Skeletal muscle satellite cell (primary cell): ENCODE measurements around the gene ADARB2.

Experiments
- H3K27me3 ChIP-seq: 2 replicates; pipeline ENCODE4 v1.7.0; 2013; ENCODE audit warnings: low read length; ENCODE audit not compliant: control insufficient read depth, insufficient read depth
- H3K36me3 ChIP-seq: 2 replicates; pipeline ENCODE4 v1.7.0; 2013; ENCODE audit warnings: mild to moderate bottlenecking, control low read depth, low read length; ENCODE audit not compliant: insufficient read depth
- H3K4me1 ChIP-seq: 2 replicates; pipeline ENCODE4 v1.7.0; 2013; ENCODE audit warnings: low read length; ENCODE audit not compliant: control insufficient read depth, insufficient read depth
- H3K4me2 ChIP-seq: 2 replicates; pipeline ENCODE4 v1.7.0; 2013; ENCODE audit warnings: mild to moderate bottlenecking, low read length
- H3K4me3 ChIP-seq: 2 replicates; pipeline ENCODE4 v1.7.0; 2013; ENCODE audit warnings: low read length
- H3K9ac ChIP-seq: 2 replicates; pipeline ENCODE4 v1.7.0; 2013; ENCODE audit warnings: mild to moderate bottlenecking, low read depth, low read length, moderate library complexity
- H3K9me3 ChIP-seq: replicated peaks from 2 replicates; pipeline ENCODE4 v1.7.0; 2013; ENCODE audit warnings: mild to moderate bottlenecking, control low read depth, low read length

Gene ADARB2

DNA sequence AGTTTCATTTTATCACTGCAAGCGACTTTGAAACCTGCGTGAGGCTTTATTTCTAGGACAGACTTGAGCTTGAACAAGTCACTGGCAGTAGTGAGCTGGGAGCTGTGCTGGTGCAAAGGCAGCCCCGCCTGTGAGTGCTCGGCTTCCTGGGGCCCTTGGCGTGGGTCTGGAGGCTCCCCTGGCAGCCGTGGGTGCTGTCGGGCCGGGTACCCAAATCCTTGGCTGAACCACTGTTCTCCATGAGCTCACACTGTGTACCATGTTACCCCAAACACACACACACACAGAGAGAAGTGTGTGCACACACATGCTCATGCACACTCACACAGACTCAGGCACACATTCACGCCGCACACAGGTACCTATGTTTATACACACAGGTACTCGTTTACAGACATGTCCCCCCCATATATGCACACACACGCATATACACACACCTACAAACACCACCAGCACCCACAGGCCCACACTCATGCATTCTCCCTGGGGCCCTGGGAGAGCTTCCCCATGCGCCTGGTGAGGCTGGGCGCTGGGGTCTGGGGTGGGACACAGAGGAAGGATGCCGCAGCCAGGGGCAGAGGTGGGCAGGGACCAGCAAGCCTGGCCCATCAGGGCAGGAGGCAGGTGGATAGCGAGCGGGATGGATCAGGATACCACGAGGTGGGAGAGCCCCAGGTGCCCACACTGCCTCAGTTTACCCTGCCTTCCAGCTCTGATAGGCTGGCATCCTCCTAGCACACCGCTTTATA is 158.8 kb downstream of the ADARB2 start:
- Histone ChIP-seq H3K27me3 (no peaks in the 10 kb centered on the region), H3K4me1 (no peaks in the 10 kb centered on the region), H3K9me3 (peaks cover 9% of the 10 kb centered on the region), H3K4me3 (no peak overlapping the region), H3K9ac (no peak overlapping the region), H3K36me3 (no peaks in the 10 kb centered on the region), H3K4me2 (no peak overlapping the region)

- Histone ChIP-seq H3K4me1 (no peaks in the 10 kb centered on the region), H3K27me3 (no peaks in the 10 kb centered on the region), H3K9me3 (peaks cover 12% of the 10 kb centered on the region), H3K4me2 (no peak overlapping the region), H3K9ac (no peak overlapping the region), H3K36me3 (no peaks in the 10 kb centered on the region), H3K4me3 (no peak overlapping the region)
Observed at GRCh38 chr10:1577945-1578344, 159.4 kb downstream of the ADARB2 start.

DNA sequence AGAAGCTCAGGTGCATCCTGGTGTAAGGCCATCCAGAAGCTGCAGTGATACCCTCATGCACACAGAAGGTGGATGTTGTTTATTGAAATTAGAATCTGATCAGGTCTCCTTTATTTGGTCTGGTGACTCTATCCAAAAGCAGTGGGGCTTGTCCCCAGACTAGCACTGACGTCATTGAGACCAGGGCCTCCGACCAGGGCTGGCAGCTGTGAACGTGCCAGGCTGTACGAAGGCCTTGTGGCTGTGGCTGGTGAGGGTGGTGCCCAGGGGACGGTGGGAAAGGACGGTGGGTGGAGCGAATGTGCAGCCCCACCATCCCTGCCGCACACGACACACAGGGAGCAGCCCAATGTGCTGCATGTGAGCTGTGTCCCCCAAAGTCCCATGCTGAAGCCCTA is 160.0 kb downstream of the ADARB2 start:
- Histone ChIP-seq H3K27me3 (no peaks in the 10 kb centered on the region), H3K4me1 (no peaks in the 10 kb centered on the region), H3K4me3 (no peak overlapping the region), H3K9ac (no peak overlapping the region), H3K4me2 (no peak overlapping the region), H3K9me3 (peaks cover 12% of the 10 kb centered on the region), H3K36me3 (no peaks in the 10 kb centered on the region)

DNA sequence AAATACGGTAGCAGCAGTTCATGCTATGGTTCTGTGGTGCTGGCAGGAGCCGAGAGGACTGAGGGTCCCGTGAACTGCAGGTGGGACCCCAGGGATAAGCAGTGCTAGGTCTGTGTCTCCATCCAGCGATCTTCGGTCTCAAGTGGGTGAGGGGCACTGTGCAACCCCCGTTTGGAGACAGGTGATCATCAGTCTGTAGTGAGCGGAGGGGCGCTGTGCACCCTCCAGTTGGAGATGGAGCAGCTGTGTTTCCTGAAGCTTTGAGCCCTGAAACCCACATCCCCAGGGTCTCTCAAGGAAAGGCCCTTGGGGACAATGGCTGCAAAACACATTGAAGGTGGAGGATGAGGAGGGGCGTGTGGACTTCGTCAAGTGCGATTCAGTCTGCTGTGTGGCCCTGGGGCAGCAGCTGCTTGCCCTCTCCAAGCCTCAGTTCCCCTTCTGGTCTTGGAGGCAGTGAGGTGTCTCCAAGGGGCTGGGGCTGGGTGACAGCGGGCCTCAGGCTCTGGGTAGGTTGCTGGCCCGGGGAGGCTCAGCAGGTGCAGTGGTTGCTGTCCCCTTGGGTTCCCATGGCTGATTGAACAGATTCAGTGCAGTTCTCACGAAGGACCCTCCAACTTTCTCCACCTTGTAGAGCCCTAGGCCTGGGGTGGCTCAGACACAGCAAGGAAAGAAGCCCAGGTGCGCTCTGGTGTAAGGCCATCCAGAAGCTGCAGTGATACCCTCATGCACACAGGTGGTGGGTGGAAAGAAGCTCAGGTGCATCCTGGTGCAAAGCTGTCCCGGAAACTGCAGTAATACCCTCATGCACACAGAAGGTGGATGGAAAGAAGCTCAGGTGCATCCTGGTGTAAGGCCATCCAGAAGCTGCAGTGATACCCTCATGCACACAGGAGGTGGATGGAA is 160.6 kb downstream of the ADARB2 start:
- H3K9me3 ChIP-seq = peaks cover 17% of the 10 kb centered on the region
- H3K27me3 ChIP-seq = no peaks in the 10 kb centered on the region
- no peak overlapping the region for H3K9ac ChIP-seq
- no peak overlapping the region for H3K4me3 ChIP-seq
- H3K4me2 ChIP-seq = no peak overlapping the region
- no peaks in the 10 kb centered on the region for H3K36me3 ChIP-seq
- H3K4me1 ChIP-seq = no peaks in the 10 kb centered on the region

GRCh38 chr10:1575481-1576244 is 161.7 kb downstream of the ADARB2 start:
- Histone ChIP-seq H3K4me1 (no peaks in the 10 kb centered on the region), H3K36me3 (no peaks in the 10 kb centered on the region), H3K4me2 (no peak overlapping the region), H3K9me3 (peaks cover 23% of the 10 kb centered on the region), H3K9ac (no peak overlapping the region), H3K27me3 (no peaks in the 10 kb centered on the region), H3K4me3 (no peak overlapping the region)

GRCh38 chr10:1574719-1575118 is 162.6 kb downstream of the ADARB2 start:
- Histone ChIP-seq H3K27me3 (no peaks in the 10 kb centered on the region), H3K4me1 (no peaks in the 10 kb centered on the region), H3K4me2 (no peak overlapping the region), H3K4me3 (no peak overlapping the region), H3K9ac (no peak overlapping the region), H3K9me3 (peaks cover 25% of the 10 kb centered on the region), H3K36me3 (no peaks in the 10 kb centered on the region)

GRCh38 chr10:1573981-1574380 is 163.3 kb downstream of the ADARB2 start:
- Histone ChIP-seq H3K4me1 (no peaks in the 10 kb centered on the region), H3K4me3 (no peak overlapping the region), H3K36me3 (no peaks in the 10 kb centered on the region), H3K9ac (no peak overlapping the region), H3K4me2 (no peak overlapping the region), H3K27me3 (no peaks in the 10 kb centered on the region), H3K9me3 (peaks cover 25% of the 10 kb centered on the region)

DNA sequence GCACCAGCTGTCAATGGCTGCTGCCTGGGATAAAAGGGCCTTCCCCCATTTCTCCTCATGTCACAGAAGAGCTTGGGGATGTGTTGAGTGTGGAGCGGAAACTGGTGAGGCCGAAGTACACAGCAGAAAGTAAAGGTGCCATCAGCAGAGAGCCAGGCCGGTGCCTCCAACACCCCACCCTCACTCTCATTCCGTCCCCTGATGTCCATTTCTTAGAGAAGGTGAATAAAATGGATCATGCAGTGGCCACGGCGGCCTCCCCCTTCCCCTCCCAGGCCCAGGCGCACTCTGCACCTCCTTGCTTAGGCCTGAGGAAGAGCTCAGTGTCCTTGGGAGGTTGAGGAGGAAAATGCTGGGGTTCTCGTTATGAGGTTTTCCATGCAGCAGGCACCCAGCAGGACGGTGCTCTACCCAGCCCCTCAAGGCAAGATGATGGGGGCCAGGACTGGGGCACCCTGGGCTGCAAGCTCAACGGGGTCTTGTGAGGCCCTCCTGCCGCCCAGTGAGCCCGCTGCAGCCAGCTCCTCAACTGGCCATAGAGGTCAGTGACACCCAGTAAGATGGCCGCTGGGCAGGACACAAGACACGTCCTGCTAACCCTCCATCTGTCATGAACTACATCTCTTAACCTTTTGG is 163.9 kb downstream of the ADARB2 start:
- no peak overlapping the region for H3K9ac ChIP-seq
- H3K9me3 ChIP-seq = peaks cover 25% of the 10 kb centered on the region
- no peaks in the 10 kb centered on the region for H3K4me1 ChIP-seq
- H3K27me3 ChIP-seq = no peaks in the 10 kb centered on the region
- no peaks in the 10 kb centered on the region for H3K36me3 ChIP-seq
- no peak overlapping the region for H3K4me2 ChIP-seq
- no peak overlapping the region for H3K4me3 ChIP-seq

GRCh38 chr10:1572519-1573333 is 164.6 kb downstream of the ADARB2 start:
- Histone ChIP-seq H3K9me3 (peaks cover 29% of the 10 kb centered on the region), H3K36me3 (no peaks in the 10 kb centered on the region), H3K9ac (no peak overlapping the region), H3K4me2 (no peak overlapping the region), H3K27me3 (no peaks in the 10 kb centered on the region), H3K4me3 (no peak overlapping the region), H3K4me1 (no peaks in the 10 kb centered on the region)

DNA sequence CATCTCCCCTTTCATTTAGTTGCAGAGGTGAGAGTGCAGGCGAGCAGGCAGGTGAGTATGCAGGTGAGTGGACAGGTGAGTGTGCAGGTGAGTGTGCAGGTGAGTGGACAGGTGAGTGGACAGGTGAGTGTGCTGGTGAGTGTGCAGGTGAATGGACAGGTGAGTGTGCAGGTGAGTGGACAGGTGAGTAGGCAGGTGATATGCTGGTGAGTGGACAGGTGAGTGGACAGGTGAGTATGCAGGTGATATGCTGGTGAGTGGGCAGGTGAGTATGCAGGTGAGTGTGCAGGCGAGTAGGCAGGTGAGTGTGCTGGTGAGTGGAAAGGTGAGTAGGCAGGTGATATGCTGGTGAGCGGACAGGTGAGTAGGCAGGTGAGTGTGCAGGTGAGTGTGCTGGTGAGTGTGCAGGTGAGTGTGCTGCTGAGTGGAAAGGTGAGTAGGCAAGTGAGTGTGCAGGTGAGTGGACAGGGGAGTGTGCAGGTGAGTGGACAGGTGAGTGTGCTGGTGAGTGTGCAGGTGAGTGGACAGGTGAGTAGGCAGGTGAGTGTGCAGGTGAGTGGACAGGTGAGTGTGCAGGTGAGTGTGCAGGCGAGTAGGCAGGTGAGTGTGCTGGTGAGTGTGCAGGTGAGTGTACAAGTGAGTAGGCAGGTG is 165.6 kb downstream of the ADARB2 start:
- Histone ChIP-seq H3K4me2 (no peak overlapping the region), H3K9me3 (peaks cover 32% of the 10 kb centered on the region), H3K36me3 (no peaks in the 10 kb centered on the region)

More for the DNA sequence above, 165.6 kb downstream of the ADARB2 start:
- H3K27me3 ChIP-seq = no peaks in the 10 kb centered on the region
- H3K4me3 ChIP-seq = no peak overlapping the region
- no peak overlapping the region for H3K9ac ChIP-seq
- H3K4me1 ChIP-seq = no peaks in the 10 kb centered on the region
